Astrocyte (in vitro differentiated cells and primary cell): ENCODE measurements around the gene CSF1R. TPM values are rescaled to one million over a fixed set of nuclear protein-coding genes. Genes with fewer than 3 reads are reported as not detected.

Experiments
- DNase-seq: peaks from one replicate; pipeline ENCODE4 v3.0.0-alpha.2; 2010; ENCODE audit warnings: low read depth
- FAIRE-seq: peaks from 2 replicates; lab custom pipeline; 2011; peaks lifted over from hg19 to GRCh38; lab: Jason Lieb, UNC
- H2AFZ ChIP-seq: 2 replicates; pipeline ENCODE4 v1.6.0; 2012; ENCODE audit warnings: low read depth, low read length, inconsistent platforms
- H3K27ac ChIP-seq: 2 replicates; pipeline ENCODE4 v1.5.1; 2011; ENCODE audit warnings: low read depth, low read length, inconsistent platforms
- H3K27me3 ChIP-seq: 2 replicates; pipeline ENCODE4 v1.6.0; 2011; ENCODE audit warnings: low read length, inconsistent platforms; ENCODE audit not compliant: insufficient read depth
- H3K36me3 ChIP-seq: 2 replicates; pipeline ENCODE4 v1.5.1; 2011; ENCODE audit warnings: low read length, inconsistent platforms; ENCODE audit not compliant: insufficient read depth
- H3K4me1 ChIP-seq: 2 replicates; pipeline ENCODE4 v1.5.1; 2011; ENCODE audit warnings: low read length, inconsistent platforms; ENCODE audit not compliant: insufficient read depth
- H3K4me2 ChIP-seq: 2 replicates; pipeline ENCODE4 v1.6.0; 2012; ENCODE audit warnings: low read length, inconsistent platforms
- H3K4me3 ChIP-seq: 2 replicates; pipeline ENCODE4 v1.5.1; 2011; ENCODE audit warnings: low read depth, mild to moderate bottlenecking, low read length, inconsistent platforms; ENCODE audit not compliant: insufficient read depth
- H3K79me2 ChIP-seq: 2 replicates; pipeline ENCODE4 v1.6.0; 2012; ENCODE audit warnings: mild to moderate bottlenecking, low read length, inconsistent platforms; ENCODE audit not compliant: insufficient read depth
- H3K9ac ChIP-seq: 2 replicates; pipeline ENCODE4 v1.6.0; 2012; ENCODE audit warnings: mild to moderate bottlenecking, low read length, inconsistent platforms
- H3K9me3 ChIP-seq: 2 replicates; pipeline ENCODE4 v1.5.1; 2012; ENCODE audit warnings: low read depth, mild to moderate bottlenecking, low read length, inconsistent platforms; ENCODE audit not compliant: insufficient read depth
- H4K20me1 ChIP-seq: 2 replicates; pipeline ENCODE4 v1.6.0; 2012; ENCODE audit warnings: low read length, inconsistent platforms; ENCODE audit not compliant: insufficient read depth
- H3K27ac Mint-ChIP-seq: one replicate; pipeline ENCODE4 v1.8.0; 2021; ENCODE audit warnings: mild to moderate bottlenecking, mixed read lengths; ENCODE audit not compliant: unreplicated experiment
- H3K27me3 Mint-ChIP-seq: one replicate; pipeline ENCODE4 v1.8.0; 2021; ENCODE audit warnings: low read depth, mixed read lengths; ENCODE audit not compliant: unreplicated experiment
- H3K36me3 Mint-ChIP-seq: one replicate; pipeline ENCODE4 v1.8.0; 2021; ENCODE audit warnings: low read depth, mixed read lengths; ENCODE audit not compliant: unreplicated experiment
- H3K4me1 Mint-ChIP-seq: one replicate; pipeline ENCODE4 v1.8.0; 2021; ENCODE audit warnings: low read depth, mixed read lengths; ENCODE audit not compliant: unreplicated experiment
- H3K4me3 Mint-ChIP-seq: one replicate; pipeline ENCODE4 v1.8.0; 2021; ENCODE audit warnings: mild to moderate bottlenecking, moderate library complexity, mixed read lengths; ENCODE audit not compliant: unreplicated experiment
- H3K9me3 Mint-ChIP-seq: one replicate; pipeline ENCODE4 v1.8.0; 2021; ENCODE audit warnings: mild to moderate bottlenecking, mixed read lengths; ENCODE audit not compliant: unreplicated experiment
- EZH2 ChIP-seq: IDR thresholded peaks from 2 replicates; pipeline ENCODE4 v1.6.1; 2012; ENCODE audit warnings: mild to moderate bottlenecking, low read length, inconsistent platforms; ENCODE audit not compliant: insufficient read depth
- total RNA-seq: library from RNA; stranded (reverse); gene quantifications from 2 replicates; pipeline ENCODE4 v1.2.1, GENCODE V29; 2021
- TF ChIP-seq, protein P1 (sequence below): IDR thresholded peaks from 2 replicates; pipeline ENCODE4 v1.5.1; 2011; ENCODE audit warnings: low read depth, mild to moderate bottlenecking, inconsistent platforms, low read length, moderate library complexity; ENCODE audit not compliant: insufficient read depth

The CSF1R gene
- total RNA-seq, 1 donor from 2014 or later = 1.4 TPM

DNA sequence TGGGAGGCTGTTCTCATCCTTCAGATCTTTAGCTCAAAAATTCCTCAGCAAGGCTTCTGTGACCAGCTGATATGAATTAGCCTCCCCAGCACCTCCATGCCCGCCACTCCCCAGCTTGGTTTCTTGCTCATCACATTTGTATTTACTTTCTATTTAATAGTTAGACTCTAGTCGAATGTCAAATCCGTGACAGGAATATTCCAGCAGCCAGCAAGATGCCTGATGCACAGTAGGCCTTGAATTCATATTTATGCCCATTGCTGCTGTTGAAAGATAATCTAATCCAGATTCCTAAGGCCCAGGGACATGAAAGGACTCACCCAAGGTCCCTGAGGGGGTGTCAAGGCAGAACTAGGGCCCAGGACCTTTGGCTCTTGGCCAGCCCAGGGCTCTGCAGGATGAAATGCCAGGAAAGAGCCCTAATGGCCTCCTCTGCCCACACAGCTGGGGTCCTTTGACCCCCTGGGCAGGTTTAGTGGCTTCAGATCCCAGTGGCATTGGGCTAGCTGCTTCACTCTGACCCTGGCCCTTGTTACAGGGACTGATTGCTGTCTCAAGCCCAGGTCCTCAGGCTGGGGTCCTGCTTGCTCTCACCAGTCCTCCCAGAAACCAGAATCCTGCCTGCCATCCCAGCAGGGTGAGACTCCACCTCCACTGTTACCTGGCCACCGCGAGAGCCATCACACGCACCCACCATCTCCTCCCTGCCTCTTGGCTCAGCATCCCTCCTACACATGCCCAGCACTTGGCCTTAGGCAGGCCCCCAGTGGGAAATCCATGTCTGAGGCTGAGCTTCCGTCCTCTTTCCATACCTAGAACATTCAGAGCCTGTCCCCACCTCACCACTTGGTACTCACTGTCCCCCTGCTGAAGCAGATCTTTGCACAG is 7.3 kb downstream of the CSF1R start:
- Mint-ChIP-seq H3K27ac (no peak overlapping the region), H3K4me3 (no peak overlapping the region)
- no peak overlapping the region for H3K4me3 ChIP-seq

DNA sequence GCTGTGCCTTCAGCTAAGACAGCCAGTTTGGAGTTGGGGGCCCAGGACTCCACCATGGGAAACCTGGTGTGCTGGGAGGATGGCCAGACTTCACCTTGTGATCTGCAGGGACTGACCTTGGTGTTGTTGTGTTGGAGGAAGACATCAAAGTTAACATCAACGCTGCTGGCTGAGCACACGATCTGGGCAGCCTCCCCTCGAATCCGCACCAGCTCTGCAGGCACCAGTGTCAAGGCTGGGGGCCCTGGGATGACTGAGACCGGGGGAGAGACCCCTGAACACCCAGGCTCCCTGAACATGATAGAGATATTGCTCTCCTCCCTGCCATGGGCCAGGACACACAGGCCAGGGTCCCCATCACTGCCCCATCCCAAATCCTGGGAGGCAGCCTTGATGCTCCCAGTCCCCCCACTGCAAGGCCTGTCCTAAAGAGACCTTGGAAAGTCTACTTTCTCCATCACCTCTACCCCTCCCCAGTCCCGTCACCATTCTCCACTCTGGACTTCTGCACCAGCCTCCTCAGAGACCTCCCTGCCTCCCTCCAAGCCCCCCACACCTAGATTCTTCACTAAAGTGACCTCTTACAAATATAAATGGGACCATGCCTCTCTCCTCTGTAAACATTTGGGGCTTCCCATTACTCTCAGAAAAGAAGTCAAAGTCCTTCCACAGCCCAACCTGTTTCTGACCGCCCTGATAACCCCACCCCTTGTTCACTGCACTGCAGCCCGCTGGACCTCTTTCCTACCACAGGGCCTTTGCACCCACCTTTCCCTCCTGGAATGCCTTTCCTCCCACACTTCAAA is 8.2 kb downstream of the CSF1R start:
- Histone ChIP-seq H3K9me3 (peaks cover 6% of the 10 kb centered on the region), H3K9ac (no peak overlapping the region), H3K27me3 (no peaks in the 10 kb centered on the region), H3K36me3 (no peaks in the 10 kb centered on the region), H2AFZ (no peak overlapping the region), H3K4me2 (no peak overlapping the region), H3K27ac (no peak overlapping the region), H3K4me3 (no peak overlapping the region), H3K4me1 (peaks cover 6% of the 10 kb centered on the region), H4K20me1 (no peaks in the 10 kb centered on the region), H3K79me2 (no peaks in the 10 kb centered on the region)
- DNase-seq (no peak), FAIRE-seq (no peak)
- H3K27me3 Mint-ChIP-seq = peaks cover 38% of the 10 kb centered on the region
- H3K9me3 Mint-ChIP-seq = peaks cover 3% of the 10 kb centered on the region
- no peak overlapping the region for H3K4me3 Mint-ChIP-seq
- peaks cover 4% of the 10 kb centered on the region for H3K4me1 Mint-ChIP-seq
- H3K36me3 Mint-ChIP-seq = peaks cover 6% of the 10 kb centered on the region
- H3K27ac Mint-ChIP-seq = no peak overlapping the region
- TF ChIP-seq, protein P1, sequence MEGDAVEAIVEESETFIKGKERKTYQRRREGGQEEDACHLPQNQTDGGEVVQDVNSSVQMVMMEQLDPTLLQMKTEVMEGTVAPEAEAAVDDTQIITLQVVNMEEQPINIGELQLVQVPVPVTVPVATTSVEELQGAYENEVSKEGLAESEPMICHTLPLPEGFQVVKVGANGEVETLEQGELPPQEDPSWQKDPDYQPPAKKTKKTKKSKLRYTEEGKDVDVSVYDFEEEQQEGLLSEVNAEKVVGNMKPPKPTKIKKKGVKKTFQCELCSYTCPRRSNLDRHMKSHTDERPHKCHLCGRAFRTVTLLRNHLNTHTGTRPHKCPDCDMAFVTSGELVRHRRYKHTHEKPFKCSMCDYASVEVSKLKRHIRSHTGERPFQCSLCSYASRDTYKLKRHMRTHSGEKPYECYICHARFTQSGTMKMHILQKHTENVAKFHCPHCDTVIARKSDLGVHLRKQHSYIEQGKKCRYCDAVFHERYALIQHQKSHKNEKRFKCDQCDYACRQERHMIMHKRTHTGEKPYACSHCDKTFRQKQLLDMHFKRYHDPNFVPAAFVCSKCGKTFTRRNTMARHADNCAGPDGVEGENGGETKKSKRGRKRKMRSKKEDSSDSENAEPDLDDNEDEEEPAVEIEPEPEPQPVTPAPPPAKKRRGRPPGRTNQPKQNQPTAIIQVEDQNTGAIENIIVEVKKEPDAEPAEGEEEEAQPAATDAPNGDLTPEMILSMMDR = no peak
- no peak for TF ChIP-seq EZH2

More for the DNA sequence above, 7.3 kb downstream of the CSF1R start:
- Mint-ChIP-seq H3K27me3 (peaks cover 44% of the 10 kb centered on the region), H3K4me1 (peaks cover 4% of the 10 kb centered on the region), H3K9me3 (peaks cover 3% of the 10 kb centered on the region), H3K36me3 (peaks cover 6% of the 10 kb centered on the region)
- Histone ChIP-seq H3K27ac (no peak overlapping the region), H3K9me3 (no peaks in the 10 kb centered on the region), H3K27me3 (no peaks in the 10 kb centered on the region), H3K4me1 (peaks cover 6% of the 10 kb centered on the region), H3K79me2 (no peaks in the 10 kb centered on the region), H3K36me3 (no peaks in the 10 kb centered on the region), H4K20me1 (no peaks in the 10 kb centered on the region), H3K9ac (no peak overlapping the region), H2AFZ (no peak overlapping the region), H3K4me2 (no peak overlapping the region)
- FAIRE-seq = no peak
- DNase-seq = no peak
- TF ChIP-seq, protein P1 = no peak
- no peak for TF ChIP-seq EZH2
